HG02798 (cell line): ENCODE results near the gene ILF2.
A peak's percentile ranks its signal among the peaks of the same experiment; 100 is the strongest.
"Not testable (repeated sequence)": the region's sequence is repeated elsewhere in the genome, so short reads cannot be mapped to it uniquely, and the experiment has no call there.

Experiments
- ATAC-seq: cut with Tn5 transposase; IDR thresholded peaks from one replicate; pipeline ENCODE4 v1.9.1; 2021; ENCODE audit warnings: mild to moderate bottlenecking; ENCODE audit not compliant: unreplicated experiment, poor library complexity

ILF2 gene

DNA sequence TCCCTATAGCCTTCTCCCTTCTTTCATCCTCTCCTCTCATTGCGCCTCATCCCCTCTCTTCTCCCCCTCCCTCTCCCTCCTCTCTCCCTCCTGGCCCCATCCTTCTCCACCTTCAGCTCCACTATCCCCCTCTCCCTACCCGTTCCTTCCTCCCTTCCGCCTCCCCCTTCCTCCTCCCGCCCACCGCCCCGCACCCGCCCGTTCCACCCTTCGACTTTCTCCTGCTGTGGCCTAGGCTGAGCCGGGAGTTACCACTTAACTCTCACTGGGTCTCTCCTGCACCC is 9.3 kb upstream of the ILF2 start:
- ATAC-seq, result no peak

DNA sequence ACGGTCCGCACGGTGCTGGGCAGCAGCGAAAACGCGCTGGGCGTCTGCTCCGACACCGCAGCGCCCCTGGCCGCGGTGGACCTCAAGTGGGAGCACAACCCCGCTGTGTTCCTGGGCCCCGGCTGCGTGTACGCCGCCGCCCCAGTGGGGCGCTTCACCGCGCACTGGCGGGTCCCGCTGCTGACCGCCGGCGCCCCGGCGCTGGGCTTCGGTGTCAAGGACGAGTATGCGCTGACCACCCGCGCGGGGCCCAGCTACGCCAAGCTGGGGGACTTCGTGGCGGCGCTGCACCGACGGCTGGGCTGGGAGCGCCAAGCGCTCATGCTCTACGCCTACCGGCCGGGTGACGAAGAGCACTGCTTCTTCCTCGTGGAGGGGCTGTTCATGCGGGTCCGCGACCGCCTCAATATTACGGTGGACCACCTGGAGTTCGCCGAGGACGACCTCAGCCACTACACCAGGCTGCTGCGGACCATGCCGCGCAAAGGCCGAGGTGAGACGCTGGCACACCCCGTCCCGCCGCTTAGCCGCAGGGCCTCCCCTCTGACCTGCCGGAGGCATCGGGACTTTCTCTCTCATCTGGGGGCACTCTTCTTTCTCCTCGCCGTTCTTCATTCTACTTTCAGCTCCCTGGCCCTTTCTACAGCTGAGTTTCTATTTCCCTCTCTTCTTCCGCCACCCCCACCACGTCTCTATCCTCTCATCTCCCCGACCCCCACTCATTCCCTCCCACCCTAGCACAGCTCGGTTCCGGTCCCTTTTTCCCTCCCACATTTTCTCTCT is 8.7 kb upstream of the ILF2 start:
- ATAC-seq, result no peak

DNA sequence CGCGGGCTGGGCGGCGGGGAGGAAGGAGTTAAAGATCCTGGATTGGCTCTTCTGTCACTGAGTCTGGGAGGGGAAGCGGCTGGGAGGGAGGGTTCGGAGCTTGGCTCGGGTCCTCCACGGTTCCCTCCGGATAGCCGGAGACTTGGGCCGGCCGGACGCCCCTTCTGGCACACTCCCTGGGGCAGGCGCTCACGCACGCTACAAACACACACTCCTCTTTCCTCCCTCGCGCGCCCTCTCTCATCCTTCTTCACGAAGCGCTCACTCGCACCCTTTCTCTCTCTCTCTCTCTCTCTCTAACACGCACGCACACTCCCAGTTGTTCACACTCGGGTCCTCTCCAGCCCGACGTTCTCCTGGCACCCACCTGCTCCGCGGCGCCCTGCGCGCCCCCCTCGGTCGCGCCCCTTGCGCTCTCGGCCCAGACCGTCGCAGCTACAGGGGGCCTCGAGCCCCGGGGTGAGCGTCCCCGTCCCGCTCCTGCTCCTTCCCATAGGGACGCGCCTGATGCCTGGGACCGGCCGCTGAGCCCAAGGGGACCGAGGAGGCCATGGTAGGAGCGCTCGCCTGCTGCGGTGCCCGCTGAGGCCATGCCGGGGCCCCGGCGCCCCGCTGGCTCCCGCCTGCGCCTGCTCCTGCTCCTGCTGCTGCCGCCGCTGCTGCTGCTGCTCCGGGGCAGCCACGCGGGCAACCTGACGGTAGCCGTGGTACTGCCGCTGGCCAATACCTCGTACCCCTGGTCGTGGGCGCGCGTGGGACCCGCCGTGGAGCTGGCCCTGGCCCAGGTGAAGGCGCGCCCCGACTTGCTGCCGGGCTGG is 7.9 kb upstream of the ILF2 start, which contains the start of gene NPR1:
Gene NPR1 (plus strand): TSS at position 170 of the 818 bp plus-strand sequence. CDS start 421 bp downstream, at position 591.
- no peak for ATAC-seq

DNA sequence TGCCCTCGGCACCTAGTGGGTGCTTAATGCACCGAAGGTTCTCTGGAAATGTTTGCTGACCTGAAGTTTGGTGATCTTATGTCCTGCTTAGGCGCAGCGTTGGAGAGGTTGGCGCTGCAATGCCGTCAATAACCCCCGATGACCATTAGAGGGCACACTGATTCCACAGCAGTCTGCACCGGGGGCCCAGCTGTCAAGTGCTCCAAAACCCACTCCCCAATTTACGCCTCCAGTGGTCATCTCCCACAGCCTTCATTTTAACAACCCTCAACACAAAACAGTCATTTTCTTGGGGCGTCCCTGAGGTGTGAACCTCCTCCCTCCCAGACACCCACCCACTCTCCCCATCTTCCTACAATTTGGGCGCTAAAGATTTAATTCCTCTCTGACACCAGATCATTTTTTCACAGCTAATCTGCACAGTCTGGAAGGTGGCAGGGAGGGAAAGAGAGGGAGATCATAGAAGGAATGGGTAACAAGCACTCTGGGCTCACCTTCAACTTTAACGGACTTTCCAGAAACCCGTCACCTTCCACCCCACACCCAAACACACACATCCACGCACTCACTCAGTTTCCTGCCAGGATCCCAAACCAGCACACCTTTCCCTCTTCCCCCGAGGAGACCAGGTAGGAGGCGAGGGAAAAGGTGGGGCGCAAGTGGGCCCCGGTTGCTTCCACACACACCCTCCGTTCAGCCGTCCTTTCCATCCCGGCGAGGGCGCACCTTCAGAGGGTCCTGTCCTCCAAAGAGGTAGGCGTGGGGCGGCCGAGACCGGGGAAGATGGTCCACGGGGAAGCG is 7.1 kb upstream of the ILF2 start:
- ATAC-seq, result no peak

DNA sequence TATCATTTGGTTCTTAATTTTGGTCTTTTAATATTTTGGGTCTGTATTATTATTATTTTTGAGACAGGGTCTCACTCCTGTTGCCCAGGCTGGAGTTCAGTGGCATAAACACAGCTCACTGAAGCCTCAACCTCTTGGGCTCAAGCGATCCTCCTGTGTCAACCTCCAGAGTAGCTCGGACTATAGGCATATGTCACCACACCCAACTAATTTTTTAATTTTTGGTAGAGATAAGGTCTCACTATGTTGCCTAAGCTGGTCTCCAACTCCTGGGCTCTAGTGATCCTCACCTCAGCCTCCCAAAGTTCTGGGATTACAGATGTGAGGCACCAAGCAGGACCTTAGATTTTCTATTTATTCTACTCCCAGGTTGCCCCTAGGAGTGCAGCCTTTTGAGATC is 2.7 kb upstream of the ILF2 start:
- ATAC-seq, result no peak

DNA sequence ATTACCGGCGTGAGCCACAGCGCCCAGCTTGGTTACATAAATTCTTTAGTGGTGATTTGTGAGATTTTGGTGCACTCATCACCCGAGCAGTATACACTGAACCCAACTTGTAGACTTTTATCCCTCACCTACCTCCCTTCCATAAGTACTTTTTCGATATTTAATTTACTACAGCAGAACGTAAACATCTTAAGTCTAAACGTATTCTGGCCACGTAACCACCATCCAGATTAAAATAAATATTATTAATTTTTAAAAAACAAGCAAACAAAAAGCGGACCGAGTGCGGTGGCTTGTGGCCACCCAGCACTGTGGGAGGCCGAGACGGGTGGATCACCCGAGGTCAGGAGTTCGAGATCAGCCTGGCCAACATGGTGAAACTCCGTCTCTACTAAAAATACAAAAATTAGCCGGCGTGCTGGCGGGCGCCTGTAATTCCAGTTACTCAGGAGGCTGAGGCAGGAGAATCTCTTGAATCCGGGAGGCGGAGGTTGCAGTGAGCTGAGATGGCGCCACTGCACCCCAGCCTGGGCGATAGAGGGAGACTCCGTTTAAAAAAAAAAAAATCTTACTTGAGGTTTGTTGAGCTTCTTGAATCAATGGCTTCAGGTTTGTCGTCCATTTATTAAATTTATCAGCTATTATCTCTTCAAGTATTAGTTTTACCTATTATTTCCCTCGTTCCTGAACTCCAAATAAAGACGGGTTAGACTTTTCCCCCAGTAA is 998 bp upstream of the ILF2 start:
- not testable (repeated sequence) for ATAC-seq

DNA sequence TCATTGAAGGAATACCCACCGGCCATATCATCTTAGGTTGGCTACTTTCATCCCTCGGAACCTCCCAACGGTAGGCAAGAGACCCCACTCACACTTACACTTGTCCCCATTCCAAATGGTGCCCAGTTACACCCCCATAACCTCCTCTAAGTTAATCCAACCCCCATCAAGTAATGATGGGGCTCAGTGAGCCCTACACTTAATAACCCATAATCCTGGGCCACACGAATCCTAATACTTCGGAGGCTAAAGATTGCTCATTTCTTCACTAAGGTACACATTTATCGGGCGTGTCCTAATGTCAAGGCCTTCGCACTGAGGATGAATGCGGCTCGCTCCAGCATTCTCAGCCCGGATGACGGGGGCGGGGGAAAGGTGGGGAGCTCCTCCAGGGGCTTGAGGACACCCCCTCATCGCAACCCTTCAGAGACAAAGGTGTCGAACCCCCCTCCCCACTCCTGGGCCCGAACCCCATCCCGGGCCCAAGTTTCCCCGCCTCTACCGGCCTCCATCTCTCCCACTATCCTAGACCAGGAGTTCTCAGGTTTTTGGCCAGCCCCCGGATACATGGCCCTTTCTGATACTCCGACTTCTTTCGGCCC is 435 bp downstream of the ILF2 start:
- ATAC-seq, result no peak

DNA sequence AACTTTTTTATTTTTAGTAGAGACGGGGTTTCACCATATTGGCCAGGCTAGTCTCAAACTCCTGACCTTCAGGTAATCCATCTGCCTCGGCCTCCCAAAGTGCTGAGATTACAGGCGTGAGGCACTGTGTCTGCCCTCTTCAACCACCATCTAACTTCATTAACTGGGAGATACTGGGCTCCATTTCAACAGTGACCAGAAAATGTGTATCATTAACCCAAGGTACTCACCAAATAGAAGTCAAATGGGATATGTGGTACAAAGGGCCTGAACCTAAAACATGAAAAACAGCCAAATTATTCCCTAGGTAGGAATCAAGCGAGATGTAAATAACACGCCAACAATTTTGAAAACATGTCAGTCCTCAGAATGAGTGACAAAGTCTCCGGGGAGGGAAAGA is 1.2 kb downstream of the ILF2 start:
- ATAC-seq, result no peak

DNA sequence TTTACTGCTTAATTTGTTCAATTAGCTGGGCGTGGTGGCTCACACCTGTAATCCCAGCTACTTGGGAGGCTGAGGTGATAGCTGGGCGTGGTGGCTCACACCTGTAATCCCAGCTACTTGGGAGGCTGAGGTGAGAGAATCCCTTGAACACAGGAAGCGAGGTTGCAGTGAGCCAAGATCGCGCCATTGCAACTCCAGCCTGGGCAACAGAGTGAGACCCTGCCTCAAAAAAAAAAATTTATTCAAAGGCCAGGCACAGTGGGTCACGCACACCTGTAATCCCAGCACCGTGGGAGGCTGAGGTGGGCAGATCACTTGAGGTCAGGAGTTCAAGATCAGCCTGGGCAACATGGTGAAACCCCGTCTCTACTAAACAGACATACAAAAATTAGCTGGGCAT is 2.1 kb downstream of the ILF2 start:
- ATAC-seq, result not testable (repeated sequence)

DNA sequence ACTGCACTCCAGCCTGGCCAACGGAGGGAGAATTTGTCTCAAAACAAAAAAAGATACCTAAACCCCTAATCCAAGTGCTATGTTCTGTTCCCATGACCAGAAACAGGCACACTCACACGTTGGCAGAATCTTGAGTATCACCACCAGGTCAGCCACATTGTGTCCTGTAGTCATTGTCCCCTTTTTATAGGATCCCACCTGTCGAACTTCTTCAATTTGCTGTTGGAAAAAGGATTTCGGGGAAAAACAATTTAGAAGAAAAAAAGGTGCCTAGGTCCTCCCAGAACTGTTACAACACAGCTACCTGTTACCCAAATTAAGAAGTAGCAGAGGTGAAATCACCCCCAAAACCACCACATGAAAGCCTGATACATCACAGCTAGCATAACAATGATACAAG is 3.4 kb downstream of the ILF2 start:
- no peak for ATAC-seq

DNA sequence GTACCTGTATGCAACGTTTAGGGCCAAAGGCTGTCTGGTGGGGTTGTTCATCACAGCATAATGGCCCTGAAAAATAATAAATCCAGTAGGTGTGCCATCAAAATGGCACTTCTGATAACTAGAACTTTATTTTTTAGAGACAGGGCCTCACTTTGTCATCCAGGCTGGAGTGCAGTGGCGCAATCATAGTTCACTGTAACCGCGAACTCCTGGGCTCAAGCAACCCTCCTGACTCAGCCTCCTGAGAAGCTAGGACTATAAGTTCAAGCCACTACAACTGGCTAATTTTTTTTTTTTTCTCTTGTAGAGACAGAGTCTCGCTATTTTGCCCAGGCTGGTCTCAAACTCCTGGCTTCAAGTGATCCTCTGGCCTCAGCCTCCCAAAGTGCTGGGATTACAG is 7.6 kb downstream of the ILF2 start:
- no peak for ATAC-seq

DNA sequence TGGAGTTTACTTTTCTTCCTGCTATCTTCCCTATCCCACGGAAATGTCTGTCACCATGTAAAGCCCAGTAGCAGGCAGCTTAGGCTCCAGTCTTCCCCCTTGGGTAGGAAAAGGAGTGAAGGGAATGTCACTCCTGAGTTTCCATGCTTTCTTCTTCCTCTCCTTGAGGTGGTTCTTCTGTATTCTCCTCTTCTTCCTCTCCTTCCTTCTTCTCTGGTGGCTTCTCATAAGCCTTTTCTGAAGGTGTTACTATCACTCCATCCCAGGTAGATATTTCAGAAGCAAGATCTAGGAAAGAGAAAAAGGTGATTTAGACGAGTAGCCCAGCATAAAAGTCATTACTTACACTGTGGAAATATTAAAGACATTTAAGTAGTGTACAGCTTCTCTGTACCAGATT is 8.5 kb downstream of the ILF2 start:
- ATAC-seq, result no peak

DNA sequence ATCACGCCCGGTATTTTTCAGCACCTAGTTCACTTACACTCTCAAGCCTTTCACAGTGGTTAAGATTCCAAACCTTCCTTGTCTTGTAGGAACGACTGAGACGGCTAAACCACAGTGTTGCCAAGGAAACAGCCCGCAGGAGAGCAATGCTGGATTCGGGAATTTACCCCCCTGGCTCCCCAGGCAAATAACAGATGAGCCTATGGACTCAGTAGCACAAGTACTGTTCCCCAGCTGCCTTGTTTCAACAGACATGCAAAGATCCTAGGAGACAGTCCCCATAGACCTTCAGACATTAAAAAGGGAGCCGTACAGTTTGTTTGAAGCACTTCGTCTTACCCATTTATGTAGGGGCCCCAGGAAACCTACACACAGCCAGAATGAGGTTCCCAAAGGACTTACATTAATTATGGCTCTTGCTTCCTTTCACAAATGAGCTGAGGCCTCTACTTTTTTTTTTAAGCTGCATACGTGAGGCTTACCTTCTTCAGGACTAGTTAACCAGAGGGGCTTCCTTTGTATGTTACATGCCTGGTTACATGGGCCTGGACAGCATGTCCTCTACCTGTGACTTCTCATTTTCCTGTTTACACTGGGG is 9.6 kb downstream of the ILF2 start:
- ATAC-seq, result no peak

DNA sequence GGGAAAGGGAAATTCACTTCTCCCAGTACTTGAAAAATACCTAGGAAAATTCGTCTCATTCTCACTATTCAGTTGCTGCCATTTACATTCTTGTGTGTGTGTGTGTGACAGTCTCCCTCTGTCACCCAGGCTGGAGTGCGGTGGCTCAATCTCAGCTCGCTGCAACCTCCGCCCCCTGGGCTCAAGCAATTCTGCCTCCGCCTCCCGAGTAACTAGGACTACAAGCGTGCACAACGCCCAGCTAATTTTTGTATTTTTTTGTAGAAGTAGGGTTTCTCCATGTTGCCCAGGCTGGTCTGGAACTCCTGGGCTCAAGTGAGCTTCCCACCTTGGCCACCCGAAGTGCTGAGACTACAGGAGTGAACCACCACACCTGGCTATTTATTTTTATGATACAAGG is 11.1 kb downstream of the ILF2 start:
- no peak for ATAC-seq

DNA sequence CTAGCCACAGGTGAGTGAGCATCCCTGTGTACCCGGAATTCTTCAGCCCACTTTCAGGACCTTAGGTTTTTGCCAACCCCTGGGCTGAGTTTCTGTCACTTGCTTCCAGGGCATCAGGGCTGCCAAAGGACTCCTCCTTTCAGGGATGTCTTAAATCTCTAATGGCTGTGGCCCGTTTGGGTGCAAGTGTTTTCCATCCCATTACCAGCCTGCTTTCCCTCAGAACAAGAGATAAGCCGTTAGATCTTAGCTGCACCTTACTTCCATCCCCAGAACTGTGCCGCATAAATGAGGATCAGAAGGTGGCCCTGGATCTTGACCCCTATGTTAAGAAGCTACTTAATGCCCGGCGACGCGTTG is 11.6 kb downstream of the ILF2 start:
- no peak for ATAC-seq

DNA sequence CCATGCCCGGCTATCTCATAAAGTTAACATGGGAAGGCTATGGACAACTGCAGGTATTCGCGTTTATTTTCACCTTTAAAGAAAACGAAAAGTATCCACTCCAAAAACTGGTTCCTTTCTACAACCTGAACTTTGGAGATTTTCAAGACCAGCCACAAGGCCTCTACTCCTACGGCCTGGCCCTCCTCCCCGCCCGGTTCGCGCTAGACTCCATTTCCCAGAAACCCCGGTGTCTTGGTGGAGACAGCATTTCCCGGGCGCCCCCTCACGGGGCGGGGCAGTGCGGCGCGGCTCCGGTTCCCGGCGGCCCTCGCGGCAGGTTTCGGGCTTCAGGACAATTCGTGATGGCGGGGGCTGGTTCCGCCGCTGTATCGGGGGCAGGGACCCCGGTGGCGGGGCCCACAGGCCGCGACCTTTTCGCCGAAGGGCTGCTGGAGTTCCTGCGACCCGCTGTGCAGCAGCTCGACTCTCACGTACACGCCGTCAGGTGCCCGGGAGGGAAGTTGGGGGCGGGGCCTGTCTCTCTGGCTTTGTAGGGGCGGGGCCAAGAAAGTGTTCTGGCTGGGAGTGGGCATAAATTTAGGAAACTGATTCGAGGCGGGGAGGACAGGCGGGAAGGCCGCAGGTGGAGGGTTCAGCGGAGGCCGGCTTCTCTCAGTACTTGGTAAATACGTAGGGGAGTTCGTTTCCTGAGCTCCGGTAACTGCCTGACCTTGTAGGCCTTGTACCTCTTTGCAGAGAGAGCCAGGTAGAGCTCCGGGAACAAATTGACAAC is 12.2 kb downstream of the ILF2 start, which contains the start of gene SNAPIN:
Gene SNAPIN (plus strand): TSS at position 304 of the 775 bp plus-strand sequence. CDS start 41 bp downstream, at position 345.
- peak; percentile 87 for ATAC-seq

DNA sequence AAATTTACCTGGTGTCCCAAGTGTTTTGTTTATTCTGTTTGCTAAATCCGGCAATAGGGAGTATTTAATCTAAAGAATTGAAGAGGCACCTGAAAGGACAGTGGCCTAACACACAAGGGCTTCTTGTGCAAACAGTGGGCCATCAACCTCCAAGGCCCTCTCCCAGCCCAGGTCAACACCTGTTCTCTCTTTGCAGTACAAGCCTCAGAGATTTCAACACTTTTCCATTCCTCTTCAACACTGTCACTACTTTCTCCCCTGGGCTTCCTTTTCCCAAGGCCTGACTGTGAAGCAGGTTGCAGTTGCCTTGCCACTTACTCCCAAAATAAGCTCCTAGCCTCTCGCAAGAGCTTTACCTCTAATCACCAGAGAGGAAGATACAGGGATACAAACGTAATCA is 15.5 kb downstream of the ILF2 start:
- no peak for ATAC-seq

DNA sequence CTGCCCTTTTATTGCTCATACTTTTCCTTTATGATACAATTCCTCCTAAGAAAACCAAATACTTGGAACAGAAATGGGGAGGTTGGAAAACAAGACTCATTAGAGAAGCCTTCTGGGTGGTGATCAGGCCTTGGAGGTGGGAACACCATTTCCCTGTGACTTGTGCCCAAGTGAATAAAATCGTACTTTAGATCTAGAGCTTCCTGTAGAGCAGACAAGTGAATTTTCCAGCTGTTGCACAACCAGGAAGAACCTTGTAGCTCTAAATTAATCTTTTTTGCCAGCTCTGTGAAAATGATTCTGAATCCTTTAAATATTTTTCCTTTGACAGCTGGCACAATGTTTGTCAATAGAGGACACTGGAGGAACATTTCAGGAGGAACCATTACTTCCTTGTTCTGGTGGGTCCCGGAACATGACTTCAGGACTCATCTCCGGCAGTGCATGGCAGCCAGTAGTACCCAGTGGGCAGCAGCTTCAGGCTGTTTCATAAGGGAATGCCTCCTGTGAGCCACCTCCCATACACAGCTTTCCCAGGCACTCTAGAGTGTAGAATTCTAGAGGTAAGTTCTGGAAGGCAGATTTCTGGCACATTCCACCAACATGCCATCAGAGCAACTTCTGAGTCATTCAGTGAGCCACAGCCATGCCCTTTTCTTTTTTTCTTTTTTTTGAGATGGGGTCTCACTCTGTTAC is 17.8 kb downstream of the ILF2 start:
- no peak for ATAC-seq
